ENCODE data around the gene LTB4R2.

The LTB4R2 gene

DNA sequence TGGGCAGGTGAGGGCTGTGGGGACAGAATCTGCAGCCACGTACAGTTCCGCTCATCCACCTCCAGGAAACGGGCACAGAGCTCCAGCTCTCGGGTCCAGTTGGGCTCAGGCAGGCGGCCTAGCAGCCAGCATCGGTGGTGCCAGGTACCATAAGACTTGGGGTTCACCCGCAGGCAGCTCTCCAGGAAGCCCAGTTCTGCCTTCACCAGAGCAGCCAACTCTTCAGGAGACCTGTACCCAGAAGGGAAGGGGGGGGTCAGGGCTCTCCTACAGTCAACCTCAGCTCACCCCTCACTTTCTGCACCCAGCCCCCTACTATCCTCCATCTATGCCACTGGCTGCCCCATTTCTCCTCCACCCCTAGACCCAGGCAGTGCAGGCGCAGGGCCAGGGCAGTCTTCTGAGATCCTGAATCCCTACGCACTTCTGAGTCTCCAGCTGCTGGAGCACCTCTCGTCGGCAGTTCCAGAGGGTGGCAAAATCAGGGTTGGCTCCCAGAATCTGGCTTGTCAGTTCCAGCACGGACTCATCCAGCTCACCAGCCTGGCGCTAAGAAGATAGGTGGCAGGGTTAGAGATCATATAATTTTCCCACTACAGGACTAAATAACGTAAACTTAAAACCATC lies 39.9 kb upstream of the LTB4R2 start:
- H3K9me3 Mint-ChIP-seq, result no peaks in the 10 kb centered on the region
- peaks cover 34% of the 10 kb centered on the region for H3K36me3 Mint-ChIP-seq (ENCODE audit: insufficient read depth)
- ATAC-seq (replicated peaks) (no peak), DNase-seq (no peak)
- H3K27me3 Mint-ChIP-seq, result no peaks in the 10 kb centered on the region
- H3K27ac Mint-ChIP-seq, result peak overlapping the region in 1 of 2 donors; percentile 94
- peak overlapping the region; percentile 83 to 93 for H3K4me3 Mint-ChIP-seq
- H3K4me1 Mint-ChIP-seq (ENCODE audit: low read depth in 2 of 2), result peaks cover 24 to 34% of the 10 kb centered on the region in 2 donors

DNA sequence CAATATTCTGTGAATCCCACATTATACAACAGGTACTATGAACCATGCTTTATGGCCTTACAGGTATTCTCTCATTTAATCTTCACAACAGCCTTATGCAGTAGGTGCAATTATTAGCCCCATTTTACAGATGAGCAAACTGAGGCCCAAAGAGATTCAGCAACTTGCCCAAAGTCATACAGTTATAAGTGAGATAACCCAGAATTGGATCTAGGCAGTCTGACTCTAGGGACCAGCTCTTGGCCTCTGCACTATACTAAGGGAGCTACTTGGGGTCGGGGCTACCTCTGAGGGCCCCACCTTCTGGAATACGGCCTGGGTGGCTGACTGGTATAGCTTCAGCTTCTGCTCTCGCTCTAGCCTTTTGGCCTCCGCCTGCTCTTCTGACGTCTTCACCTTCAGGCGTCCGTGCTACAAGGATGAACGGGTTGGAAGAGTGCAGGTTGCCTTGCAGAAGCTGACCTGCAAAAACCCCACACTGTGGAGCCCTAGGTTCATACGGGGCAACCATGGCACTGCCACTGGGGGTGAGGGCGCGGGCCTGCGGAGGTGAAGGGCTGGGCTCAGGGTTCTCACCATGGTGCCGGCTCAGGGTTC lies 39.3 kb upstream of the LTB4R2 start:
- peak overlapping the region; percentile 83 to 93 for H3K4me3 Mint-ChIP-seq
- peaks cover 34% of the 10 kb centered on the region for H3K36me3 Mint-ChIP-seq (ENCODE audit: insufficient read depth)
- H3K27ac Mint-ChIP-seq, result peak overlapping the region; percentile 80 to 94
- peaks cover 24 to 34% of the 10 kb centered on the region in 2 donors for H3K4me1 Mint-ChIP-seq (ENCODE audit: low read depth in 2 of 2)
- no peaks in the 10 kb centered on the region for H3K9me3 Mint-ChIP-seq
- DNase-seq (no peak), ATAC-seq (replicated peaks) (peak; percentile 2)
- no peaks in the 10 kb centered on the region for H3K27me3 Mint-ChIP-seq

DNA sequence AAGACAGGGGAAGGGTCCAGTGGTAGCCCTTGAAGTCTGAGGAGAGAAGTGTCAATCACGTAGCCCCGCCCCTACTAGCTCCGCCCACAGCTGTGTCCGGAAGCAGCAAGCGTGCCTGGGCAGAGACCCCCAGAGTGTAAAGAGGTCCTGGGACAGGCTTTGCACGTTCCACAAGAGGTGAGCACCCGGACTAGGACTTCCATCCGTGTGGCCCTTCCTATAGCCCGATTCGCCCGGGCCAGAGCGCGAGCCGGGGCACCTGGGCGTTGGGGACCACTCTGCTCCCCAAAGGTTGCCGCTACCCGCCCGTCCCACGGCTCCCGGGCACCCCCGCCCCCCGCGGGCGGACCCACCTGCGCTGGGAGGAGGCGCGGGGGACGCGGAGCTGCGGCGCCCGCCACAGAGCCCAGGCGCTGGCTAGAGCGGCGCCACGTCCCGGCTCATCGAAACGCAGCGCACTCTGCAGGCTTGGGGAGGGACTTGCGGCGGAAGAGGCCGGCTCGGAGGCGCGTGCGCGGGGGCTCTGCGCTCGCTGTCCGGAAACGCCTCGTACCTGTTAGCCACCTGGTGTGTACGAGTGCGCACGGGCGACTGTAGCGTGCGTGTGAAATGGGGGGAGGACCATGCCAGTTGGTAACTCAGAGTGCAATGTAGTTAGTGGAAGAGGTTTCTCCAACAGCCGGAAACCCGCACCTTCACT lies 38.7 kb upstream of the LTB4R2 start, which contains the start of gene RABGGTA:
Gene RABGGTA (minus strand): TSS at position 464 of the 700 bp plus-strand sequence. CDS start 482 bp downstream, outside the sequence.
- H3K4me3 Mint-ChIP-seq, result peak within 1 kb of the TSS; percentile 83 to 93
- no peaks in the 10 kb centered on the region for H3K9me3 Mint-ChIP-seq
- ATAC-seq (replicated peaks) (peak; percentile 87), DNase-seq (peak; percentile 91 to 92 (median 92))
- no peaks in the 10 kb centered on the region for H3K27me3 Mint-ChIP-seq
- H3K36me3 Mint-ChIP-seq (ENCODE audit: insufficient read depth), result peaks cover 31% of the 10 kb centered on the region
- peaks cover 24 to 34% of the 10 kb centered on the region in 2 donors for H3K4me1 Mint-ChIP-seq (ENCODE audit: low read depth in 2 of 2)
- peak within 1 kb of the TSS; percentile 80 to 94 for H3K27ac Mint-ChIP-seq

DNA sequence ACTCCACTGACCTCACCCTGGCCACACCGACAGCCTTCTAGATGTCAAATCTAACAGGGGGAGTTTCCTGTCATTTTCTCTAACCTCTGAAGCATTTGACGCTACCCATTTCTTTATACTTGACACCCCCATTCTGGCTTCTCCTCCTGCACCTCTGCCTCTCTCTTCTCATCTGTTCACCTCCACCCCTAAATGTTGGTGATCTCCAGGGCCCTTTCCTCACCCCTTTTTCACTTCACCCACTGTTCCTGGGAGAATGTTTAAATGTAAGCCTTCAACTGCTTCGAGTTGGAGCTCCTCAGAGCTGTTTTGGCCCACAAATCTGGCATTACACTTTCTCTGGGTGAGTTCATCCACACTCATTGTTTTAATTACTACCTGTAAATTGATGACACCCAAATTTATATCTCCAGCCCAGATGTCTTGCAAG lies 38.1 kb upstream of the LTB4R2 start:
- Mint-ChIP-seq H3K36me3 (ENCODE audit: insufficient read depth) (peaks cover 26% of the 10 kb centered on the region), H3K4me3 (peak overlapping the region; percentile 83 to 93), H3K4me1 (ENCODE audit: low read depth in 2 of 2) (peaks cover 22 to 33% of the 10 kb centered on the region in 2 donors), H3K27me3 (no peaks in the 10 kb centered on the region), H3K9me3 (no peaks in the 10 kb centered on the region), H3K27ac (peak overlapping the region; percentile 80 to 94)
- ATAC-seq (replicated peaks), result no peak
- DNase-seq, result no peak

DNA sequence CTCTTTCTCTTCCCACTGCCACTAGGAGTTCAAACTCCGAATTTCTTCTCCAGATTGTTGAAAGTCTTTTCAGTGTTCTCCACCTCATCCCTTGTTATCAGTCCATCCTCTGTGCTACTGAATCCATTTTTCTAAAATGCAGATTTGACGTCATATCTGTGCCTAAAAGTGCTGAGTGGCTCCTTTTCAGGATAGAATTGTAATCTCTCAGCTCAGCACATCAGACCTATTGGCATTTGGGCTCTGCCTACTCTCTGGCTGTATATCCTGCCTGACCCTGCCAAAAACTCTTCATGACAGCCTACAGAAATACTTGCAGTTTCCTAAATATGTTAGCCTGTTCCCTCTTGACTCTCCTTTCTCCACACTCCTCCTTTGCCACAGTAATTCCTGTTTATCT lies 37.5 kb upstream of the LTB4R2 start:
- Mint-ChIP-seq H3K4me3 (peak overlapping the region; percentile 83 to 93), H3K9me3 (no peaks in the 10 kb centered on the region), H3K4me1 (ENCODE audit: low read depth in 2 of 2) (peaks cover 17 to 27% of the 10 kb centered on the region in 2 donors), H3K27me3 (no peaks in the 10 kb centered on the region), H3K36me3 (ENCODE audit: insufficient read depth) (peaks cover 23% of the 10 kb centered on the region), H3K27ac (peak overlapping the region; percentile 80 to 94)
- DNase-seq, result no peak
- no peak for ATAC-seq (replicated peaks)

DNA sequence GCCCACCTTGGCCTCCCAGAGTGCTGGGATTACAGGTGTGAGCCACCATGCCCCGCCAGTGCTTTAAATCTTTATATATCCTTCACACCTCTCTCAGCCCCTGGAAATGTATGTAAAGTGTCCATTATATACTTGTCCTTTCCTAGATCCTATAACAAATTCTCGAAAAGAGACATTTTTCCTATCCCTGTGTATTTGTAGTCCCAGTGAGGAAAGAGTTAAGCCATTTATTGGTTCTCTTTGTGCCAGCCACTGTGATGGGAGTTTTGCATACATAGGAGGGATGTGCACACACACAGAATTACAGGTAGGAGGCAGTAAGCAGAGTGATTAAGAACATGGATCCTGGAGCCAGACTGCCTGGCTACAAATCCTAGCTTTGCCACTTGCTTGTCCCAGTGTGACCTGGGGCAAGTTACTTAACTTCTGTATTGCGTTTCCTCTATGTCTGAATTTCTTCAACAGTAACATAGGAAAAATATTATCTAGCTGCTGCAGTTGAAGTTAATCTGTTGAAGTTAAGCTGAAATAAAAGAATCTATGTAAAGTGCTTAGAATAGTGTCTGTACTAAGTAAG lies 36.4 kb upstream of the LTB4R2 start:
- no peak overlapping the region for H3K4me3 Mint-ChIP-seq
- no peaks in the 10 kb centered on the region for H3K27me3 Mint-ChIP-seq
- no peaks in the 10 kb centered on the region for H3K9me3 Mint-ChIP-seq
- peak overlapping the region; percentile 80 to 94 for H3K27ac Mint-ChIP-seq
- peaks cover 18% of the 10 kb centered on the region for H3K36me3 Mint-ChIP-seq (ENCODE audit: insufficient read depth)
- ATAC-seq (replicated peaks) (no peak), DNase-seq (no peak)
- H3K4me1 Mint-ChIP-seq (ENCODE audit: low read depth in 2 of 2), result peaks cover 21 to 27% of the 10 kb centered on the region in 2 donors

DNA sequence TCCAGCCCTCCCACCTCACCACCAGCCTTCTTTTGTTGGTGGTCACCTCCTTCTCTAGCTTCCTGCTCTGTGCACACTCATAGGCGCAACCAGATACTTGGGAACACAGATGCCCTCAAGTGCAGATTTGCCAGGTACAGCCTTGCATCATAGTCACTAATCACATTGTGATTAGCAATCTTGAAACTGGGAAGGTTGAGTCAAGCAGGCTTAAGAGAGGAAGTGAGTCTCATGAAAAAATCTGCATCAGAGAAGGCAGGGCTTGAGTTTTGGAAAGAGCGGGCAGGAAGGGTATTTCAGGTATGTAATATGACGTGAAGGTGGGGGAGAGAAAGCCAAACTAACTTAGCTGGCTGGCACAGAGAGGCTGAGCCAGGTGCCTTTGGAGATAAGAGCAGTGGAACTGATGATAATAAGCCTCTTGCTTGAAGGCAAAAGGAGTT lies 35.8 kb upstream of the LTB4R2 start:
- Mint-ChIP-seq H3K9me3 (no peaks in the 10 kb centered on the region), H3K27me3 (no peaks in the 10 kb centered on the region), H3K4me1 (ENCODE audit: low read depth in 2 of 2) (peaks cover 25 to 27% of the 10 kb centered on the region in 2 donors), H3K27ac (peak overlapping the region in 1 of 2 donors; percentile 53), H3K4me3 (no peak overlapping the region), H3K36me3 (ENCODE audit: insufficient read depth) (peaks cover 13% of the 10 kb centered on the region)
- DNase-seq (no peak), ATAC-seq (replicated peaks) (no peak)

DNA sequence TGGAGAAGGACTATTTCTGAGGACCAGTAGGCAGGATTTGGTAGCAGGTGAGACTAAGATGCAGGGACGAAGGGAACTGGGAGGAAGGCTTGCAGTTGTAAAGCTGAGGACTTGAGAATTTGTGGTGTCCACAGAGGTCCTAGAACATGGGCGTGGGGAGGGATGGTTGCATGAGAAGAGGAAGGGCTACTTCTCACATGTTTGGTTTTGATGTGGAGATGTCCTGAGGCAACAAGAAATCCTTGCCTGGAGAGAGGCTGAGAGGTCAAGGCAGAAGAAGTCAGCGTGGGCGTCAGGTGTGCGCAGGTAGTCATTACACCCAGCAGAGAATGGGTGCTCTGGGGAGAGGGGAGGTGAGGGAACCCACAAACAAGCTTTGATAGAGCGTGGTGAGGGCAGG lies 32.9 kb upstream of the LTB4R2 start:
- Mint-ChIP-seq H3K4me1 (ENCODE audit: low read depth in 2 of 2) (peaks cover 19 to 21% of the 10 kb centered on the region in 2 donors), H3K4me3 (no peak overlapping the region), H3K27ac (peak overlapping the region in 1 of 2 donors; percentile 7), H3K27me3 (no peaks in the 10 kb centered on the region), H3K36me3 (ENCODE audit: insufficient read depth) (peaks cover 2% of the 10 kb centered on the region), H3K9me3 (no peaks in the 10 kb centered on the region)
- DNase-seq (no peak), ATAC-seq (replicated peaks) (no peak)

DNA sequence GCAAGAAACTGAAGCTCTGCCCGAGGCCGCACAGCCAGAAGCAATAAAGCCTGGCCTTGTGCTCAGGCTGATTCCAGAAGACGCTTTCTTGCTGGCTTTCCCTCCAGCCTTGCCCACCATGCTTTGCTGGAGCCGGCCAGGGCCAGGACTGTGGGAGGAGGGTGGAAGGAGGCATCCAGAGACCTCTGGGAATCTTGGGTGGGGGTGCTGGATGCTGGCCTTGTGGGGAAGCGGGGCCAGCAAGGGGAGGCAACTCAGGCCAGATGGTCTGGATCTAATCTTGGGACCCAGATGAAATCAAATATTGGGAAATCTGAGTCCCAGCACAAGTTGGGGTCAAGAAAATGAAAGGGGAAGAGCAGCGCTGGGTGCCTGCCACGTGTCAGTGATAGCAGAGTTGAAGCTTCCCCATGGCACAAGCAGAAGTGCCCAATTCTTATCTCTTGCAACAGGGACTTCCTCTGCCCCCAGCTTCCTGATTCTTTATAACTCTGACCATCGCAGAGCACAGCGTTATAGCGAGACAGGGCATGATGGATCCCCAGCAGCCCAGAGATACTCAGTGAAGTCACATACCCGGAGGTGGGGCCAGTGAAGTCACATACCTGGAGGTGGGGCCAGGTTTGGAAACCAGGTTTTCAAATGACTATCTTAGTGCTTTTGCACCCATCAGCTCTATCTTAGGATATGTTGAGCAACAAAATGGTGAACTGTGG lies 32.2 kb upstream of the LTB4R2 start:
- H3K4me3 Mint-ChIP-seq, result no peak overlapping the region
- no peaks in the 10 kb centered on the region for H3K9me3 Mint-ChIP-seq
- ATAC-seq (replicated peaks), result no peak
- H3K4me1 Mint-ChIP-seq (ENCODE audit: low read depth in 2 of 2), result peaks cover 14 to 15% of the 10 kb centered on the region in 2 donors
- no peak for DNase-seq
- no peaks in the 10 kb centered on the region for H3K27me3 Mint-ChIP-seq
- H3K27ac Mint-ChIP-seq, result peak overlapping the region in 1 of 2 donors; percentile 27
- H3K36me3 Mint-ChIP-seq (ENCODE audit: insufficient read depth), result peaks cover 2% of the 10 kb centered on the region

DNA sequence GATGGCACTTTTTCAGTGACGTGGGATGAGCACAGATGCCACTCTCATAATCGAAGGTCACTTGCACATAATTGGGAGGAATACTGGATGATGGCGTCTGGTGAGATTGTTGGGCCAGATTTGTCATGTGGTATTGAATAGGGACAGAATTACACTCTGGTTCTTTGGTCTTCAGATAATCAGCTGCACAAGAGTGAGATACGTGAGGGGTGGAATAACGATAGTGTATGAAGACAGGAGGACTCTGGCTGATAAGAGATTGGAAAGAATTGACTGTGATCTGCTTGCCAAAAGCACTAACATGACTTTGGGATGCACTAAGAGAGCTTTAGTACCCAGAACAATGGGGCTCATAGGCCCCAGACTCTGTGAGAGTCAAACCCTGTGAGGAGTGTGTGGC lies 31.5 kb upstream of the LTB4R2 start:
- no peak overlapping the region for H3K4me3 Mint-ChIP-seq
- no peak for ATAC-seq (replicated peaks)
- peaks cover 2% of the 10 kb centered on the region for H3K36me3 Mint-ChIP-seq (ENCODE audit: insufficient read depth)
- H3K9me3 Mint-ChIP-seq, result no peaks in the 10 kb centered on the region
- H3K4me1 Mint-ChIP-seq (ENCODE audit: low read depth in 2 of 2), result peaks cover 13 to 15% of the 10 kb centered on the region in 2 donors
- peak overlapping the region in 1 of 2 donors; percentile 27 for H3K27ac Mint-ChIP-seq
- DNase-seq, result no peak
- H3K27me3 Mint-ChIP-seq, result no peaks in the 10 kb centered on the region

DNA sequence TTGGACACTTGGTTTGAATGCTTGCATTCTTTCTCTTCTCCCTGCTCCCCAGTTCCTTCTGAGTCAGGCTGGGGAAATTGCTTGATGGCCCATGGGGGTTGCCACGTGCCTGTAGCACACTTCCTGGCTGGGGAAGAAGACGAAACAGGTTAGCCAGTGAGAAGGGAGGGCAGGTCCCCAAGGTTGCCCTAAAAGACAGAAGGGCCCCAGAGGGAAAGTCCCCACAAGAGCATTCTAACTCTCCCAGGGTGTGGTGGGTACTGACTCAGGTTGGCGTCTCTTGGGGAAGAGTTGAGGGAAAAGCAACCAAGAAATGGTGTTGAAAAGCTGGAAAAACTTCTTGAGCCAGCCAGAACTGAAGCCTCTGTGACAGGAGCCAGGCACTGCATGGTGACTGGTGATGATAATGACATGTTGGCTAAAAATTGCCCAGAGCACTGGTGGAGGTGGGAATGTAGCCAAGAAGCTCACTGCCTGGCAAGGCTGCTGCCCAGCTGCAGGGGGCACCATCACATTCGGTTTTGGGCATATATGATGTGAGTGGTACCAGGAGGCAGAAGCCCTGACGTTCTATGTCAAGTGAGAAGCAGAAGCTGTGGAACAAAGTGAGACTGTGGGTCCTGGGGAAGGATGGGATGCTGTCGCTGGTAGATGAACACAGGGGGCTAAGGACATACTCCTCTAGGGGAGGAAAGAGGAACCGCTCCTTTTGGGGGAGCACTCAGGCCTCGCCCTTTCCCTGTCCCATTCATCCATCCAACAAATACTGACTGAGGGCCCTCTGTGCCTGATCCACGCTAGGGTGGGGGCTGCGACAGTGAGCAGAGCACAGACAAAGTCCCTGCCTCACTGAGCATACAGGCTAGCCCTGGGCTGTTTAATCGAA lies 30.4 kb upstream of the LTB4R2 start:
- Mint-ChIP-seq H3K4me1 (ENCODE audit: low read depth in 2 of 2) (peaks cover 13 to 15% of the 10 kb centered on the region in 2 donors), H3K4me3 (no peak overlapping the region), H3K27ac (peak overlapping the region; percentile 27 to 66), H3K36me3 (ENCODE audit: insufficient read depth) (peaks cover 2% of the 10 kb centered on the region), H3K27me3 (no peaks in the 10 kb centered on the region), H3K9me3 (no peaks in the 10 kb centered on the region)
- ATAC-seq (replicated peaks) (peak; percentile 91), DNase-seq (peak in 1 of 3 experiments; percentile 26)

DNA sequence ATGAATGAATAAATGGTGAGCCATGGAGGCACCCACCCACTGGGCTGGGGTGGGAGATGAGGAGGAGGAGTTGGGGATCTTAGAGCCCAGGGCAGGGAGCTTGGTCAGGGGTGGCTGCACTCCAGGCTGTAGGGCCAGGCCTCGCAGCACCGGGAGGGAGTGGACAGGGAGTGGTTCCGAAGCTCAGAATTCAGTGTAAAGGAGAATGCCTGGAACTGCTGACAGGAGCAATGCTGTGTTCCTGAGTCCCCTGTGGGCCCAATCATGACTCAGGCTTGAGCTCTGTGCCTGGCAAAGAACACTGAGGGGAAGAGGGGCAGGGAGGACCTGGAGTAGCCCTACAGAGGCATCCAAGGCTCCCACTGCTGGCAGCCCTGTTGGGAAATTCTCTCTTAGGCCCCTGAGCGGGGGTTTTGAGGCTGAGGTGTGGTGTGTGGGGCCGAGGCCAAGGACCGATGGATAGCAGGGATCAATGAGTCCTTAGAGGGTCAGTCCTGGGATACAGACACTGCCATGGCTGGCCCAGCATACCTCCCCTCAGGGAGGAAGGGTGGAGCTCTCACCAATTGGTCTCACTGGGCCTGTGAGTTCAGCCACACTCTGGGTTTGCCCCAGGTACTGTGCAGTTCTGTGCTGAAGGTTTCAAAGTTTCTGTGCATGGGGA lies 29.0 kb upstream of the LTB4R2 start:
- no peak for DNase-seq
- H3K36me3 Mint-ChIP-seq (ENCODE audit: insufficient read depth), result peaks cover 2% of the 10 kb centered on the region
- ATAC-seq (replicated peaks), result no peak
- H3K4me3 Mint-ChIP-seq, result no peak overlapping the region
- no peaks in the 10 kb centered on the region for H3K9me3 Mint-ChIP-seq
- no peaks in the 10 kb centered on the region for H3K27me3 Mint-ChIP-seq
- peak overlapping the region in 1 of 2 donors; percentile 90 for H3K27ac Mint-ChIP-seq
- H3K4me1 Mint-ChIP-seq (ENCODE audit: low read depth in 2 of 2), result peaks cover 13 to 15% of the 10 kb centered on the region in 2 donors

Measured in effector memory CD8-positive, alpha-beta T cell (primary cell).